Measurements from ENCODE around the gene SLX9. TPM values are rescaled to one million over a fixed set of nuclear protein-coding genes. Genes with fewer than 3 reads are reported as not detected.

The SLX9 gene
- total RNA-seq, 1 experiment from 2014 or later: 77.2 TPM

GRCh38 chr21:44969066-44969670, 29.3 kb downstream of the SLX9 start (continued):
- TF ChIP-seq ERG (CRISPR knock-in tag; IDR thresholded peaks at IDR 0.05) (no peak), ZNF317 (CRISPR knock-in tag; IDR thresholded peaks at IDR 0.05; ENCODE audit: borderline replicate concordance, low read depth) (no peak), SMAD3 (CRISPR knock-in tag; IDR thresholded peaks at IDR 0.05; ENCODE audit: borderline replicate concordance) (no peak), GTF2I (CRISPR knock-in tag; conservative IDR thresholded peaks at IDR 0.05) (no peak), ZBTB21 (CRISPR knock-in tag; IDR thresholded peaks at IDR 0.05; ENCODE audit: borderline replicate concordance) (no peak), MXD4 (CRISPR knock-in tag; IDR thresholded peaks at IDR 0.05; ENCODE audit: borderline replicate concordance) (no peak), PREB (CRISPR knock-in tag; IDR thresholded peaks at IDR 0.05; ENCODE audit: borderline replicate concordance) (no peak), AFF4 (CRISPR knock-in tag; IDR thresholded peaks at IDR 0.05; ENCODE audit: borderline replicate concordance) (no peak), ATF2 (CRISPR knock-in tag; IDR thresholded peaks at IDR 0.05; ENCODE audit: borderline replicate concordance, low read depth) (no peak), GRHL2 (CRISPR knock-in tag; IDR thresholded peaks at IDR 0.05; ENCODE audit: insufficient replicate concordance, severe bottlenecking) (no peak)

GRCh38 chr21:44969931-44970755, 30.3 kb downstream of the SLX9 start:
- no peaks in the 10 kb centered on the region for H3K27me3 Mint-ChIP-seq (ENCODE audit: low read depth)
- H3K9me3 Mint-ChIP-seq: no peaks in the 10 kb centered on the region
- H3K4me3 Mint-ChIP-seq: no peak overlapping the region
- ATAC-seq (no peak), DNase-seq (ENCODE audit: low spot score) (no peak)
- H3K27ac Mint-ChIP-seq: peak overlapping the region; percentile 46
- peaks cover 19% of the 10 kb centered on the region for H3K36me3 Mint-ChIP-seq
- ChIA-PET POLR2A (no interaction called here), CTCF (interaction anchor here (0.8 to 3.7 kb wide), 5 partner anchors 13 to 168 kb away, joined by 3 to 24 read pairs (median 4); no protein-coding TSS in a partner anchor)
- peaks cover 15% of the 10 kb centered on the region for H3K4me1 Mint-ChIP-seq
- TF ChIP-seq SP1 (CRISPR knock-in tag; conservative IDR thresholded peaks at IDR 0.05) (no peak), FOXP1 (CRISPR knock-in tag; IDR thresholded peaks at IDR 0.05; ENCODE audit: borderline replicate concordance) (no peak), RORB (CRISPR knock-in tag; IDR thresholded peaks at IDR 0.05) (no peak), ZBTB43 (CRISPR knock-in tag; IDR thresholded peaks at IDR 0.05) (no peak)
